Measurements from ENCODE around the gene LONRF3.

GRCh38 chrX:118978451-118978850, 4.0 kb downstream of the LONRF3 start:
- TF ChIP-seq CTCF (IDR thresholded peaks at IDR 0.05) (no peak), POLR2A (IDR thresholded peaks at IDR 0.05) (no peak)

Measured in right lobe of liver (tissue), 4 donors.